Limb (tissue), 2 donors: Measurements from ENCODE around the gene PIBF1.
"Not testable (repeated sequence)": the region's sequence is repeated elsewhere in the genome, so short reads cannot be mapped to it uniquely, and the experiment has no call there.

Experiments
- DNase-seq, 2 donors: peaks; one replicate each; pipeline ENCODE4 v3.0.0-alpha.2; 2016; ENCODE audit errors: extremely low spot score in 2 of 2

PIBF1 gene

DNA sequence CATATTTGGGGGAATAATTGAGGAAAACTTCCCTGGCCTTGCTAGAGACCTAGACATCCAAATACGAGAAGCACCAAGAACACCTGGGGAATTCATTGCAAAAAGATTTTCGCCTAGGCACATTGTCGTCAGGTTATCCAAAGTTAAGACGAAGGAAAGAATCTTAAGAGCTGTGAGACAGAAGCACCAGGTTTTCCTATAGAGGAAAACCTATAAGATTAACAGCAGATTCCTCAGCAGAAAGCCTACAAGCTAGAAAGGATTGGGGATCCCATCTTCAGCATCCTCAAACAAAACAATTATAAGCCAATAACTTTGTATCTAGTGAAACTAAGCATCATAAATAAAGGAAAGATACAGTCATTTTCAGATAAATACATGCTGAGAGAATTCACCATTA is 114.9 kb downstream of the PIBF1 start:
- DNase-seq, result no peak

- not testable (repeated sequence) for DNase-seq
Observed at GRCh38 chr13:72901546-72901945, 119.6 kb downstream of the PIBF1 start.

DNA sequence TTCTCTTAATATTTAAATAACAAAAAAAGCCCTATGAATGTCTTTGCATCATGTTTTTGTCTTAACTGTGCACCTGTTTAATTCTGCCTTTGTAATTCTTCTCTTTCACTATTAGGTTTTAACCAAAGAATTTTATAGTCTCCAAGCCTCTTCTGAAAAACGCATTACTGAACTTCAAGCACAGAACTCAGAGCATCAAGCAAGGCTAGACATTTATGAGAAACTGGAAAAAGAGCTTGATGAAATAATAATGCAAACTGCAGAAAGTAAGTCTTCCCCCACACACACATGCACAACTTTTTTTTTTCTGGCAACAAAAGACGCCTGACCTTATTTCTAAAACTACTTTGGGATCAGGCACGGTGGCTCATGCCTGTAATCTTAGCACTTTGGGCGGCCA is 126.5 kb downstream of the PIBF1 start:
- DNase-seq, result no peak

DNA sequence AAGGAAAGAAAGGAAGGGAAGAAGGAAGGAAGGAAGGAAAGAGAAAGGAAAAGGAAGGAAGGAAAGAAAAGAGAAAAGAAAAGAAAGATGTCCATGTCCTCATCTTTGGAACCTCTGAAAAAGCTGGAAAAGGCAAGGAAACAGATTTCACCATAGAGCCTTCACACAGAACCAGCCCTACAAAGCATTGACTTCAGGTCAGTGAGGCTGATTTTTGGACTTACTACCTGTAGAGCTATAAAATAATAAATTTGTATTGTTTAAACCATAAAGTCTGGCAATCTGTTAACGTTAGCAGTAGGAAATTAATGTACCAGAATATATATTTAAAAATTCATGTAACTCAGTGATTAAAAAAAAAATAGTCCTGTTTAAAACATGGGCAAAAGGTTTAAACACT is 130.0 kb downstream of the PIBF1 start:
- DNase-seq, result no peak

DNA sequence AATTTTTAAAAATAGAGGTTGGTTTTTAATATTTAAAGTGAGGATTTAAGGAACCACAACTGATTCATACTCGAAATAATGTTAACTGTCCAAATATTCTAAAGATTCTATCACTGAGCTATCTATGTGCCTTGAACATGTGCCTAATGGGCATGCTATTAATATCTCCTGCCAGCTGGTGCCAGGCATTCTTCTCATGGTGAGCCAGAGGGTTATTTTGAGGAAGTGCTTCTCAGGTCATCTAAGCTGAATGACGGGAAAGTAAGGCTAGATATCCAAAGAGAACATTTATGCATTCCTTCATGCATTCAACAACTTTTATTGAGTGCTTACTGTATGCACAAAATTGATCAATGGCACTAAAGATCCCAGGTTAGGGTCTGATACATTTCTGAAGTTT is 138.2 kb downstream of the PIBF1 start:
- peak in 1 of 2 donors; percentile 21 for DNase-seq

DNA sequence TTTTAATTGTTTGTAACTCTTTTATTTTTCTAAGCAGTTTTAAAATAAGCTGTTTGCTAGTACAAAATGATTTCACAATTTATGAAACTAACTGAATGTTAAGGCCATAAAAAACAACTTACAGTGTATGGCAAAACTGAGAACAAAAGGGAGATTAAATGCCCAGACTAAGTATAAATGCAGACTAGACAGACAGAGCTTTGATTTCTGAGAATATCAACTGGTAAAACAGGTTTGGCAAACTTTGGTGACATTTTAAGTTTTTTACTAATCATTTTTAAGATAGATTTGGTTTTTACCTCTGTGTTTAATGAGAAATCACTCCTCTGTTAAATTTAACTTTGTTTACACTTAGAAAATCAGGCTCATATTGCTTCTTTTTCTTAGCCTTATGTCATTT is 149.4 kb downstream of the PIBF1 start:
- DNase-seq, result no peak

- no peak for DNase-seq
Observed at GRCh38 chr13:72932250-72932649, 150.3 kb downstream of the PIBF1 start.

DNA sequence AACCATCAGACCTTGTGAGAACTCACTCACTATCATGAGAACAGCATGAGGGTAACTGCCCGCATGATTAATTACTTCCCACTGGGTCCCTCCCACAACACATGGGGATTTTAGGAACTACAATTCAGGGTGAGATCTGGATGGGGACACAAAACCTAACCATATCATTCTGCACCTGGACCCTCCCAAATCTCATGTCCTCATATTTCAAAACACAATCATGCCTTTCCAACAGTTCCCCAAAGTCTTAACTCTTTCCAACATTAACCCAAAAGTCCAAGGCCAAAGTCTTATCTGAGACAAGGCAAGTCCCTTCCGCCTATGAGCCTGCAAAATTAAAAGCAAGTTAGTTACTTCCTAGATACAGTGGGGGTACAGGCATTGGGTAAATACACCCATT is 164.3 kb downstream of the PIBF1 start:
- DNase-seq, result not testable (repeated sequence)

- DNase-seq, result no peak
Observed at GRCh38 chr13:72952529-72953141, 170.7 kb downstream of the PIBF1 start.

GRCh38 chr13:72953391-72953965 is 171.5 kb downstream of the PIBF1 start:
- DNase-seq, result no peak

DNA sequence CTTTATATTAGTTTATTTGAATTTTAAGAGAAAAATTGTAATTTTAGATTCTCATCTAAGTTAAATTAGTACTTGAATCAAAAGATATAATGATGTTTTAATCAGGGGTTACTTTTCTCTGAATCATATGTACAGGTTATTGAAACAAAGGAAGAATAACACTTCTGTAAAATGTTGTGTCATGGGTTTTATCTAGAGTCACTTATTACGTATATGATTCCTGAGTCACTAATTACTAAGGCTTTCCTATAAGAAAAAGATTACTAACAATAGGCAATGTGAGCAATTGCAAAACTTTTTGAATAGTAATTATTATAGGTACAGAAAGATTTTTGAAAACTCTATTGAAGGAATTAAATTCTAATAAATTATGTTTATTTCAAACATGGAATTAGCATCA is 177.7 kb downstream of the PIBF1 start:
- DNase-seq, result no peak

GRCh38 chr13:72960114-72960513 is 178.2 kb downstream of the PIBF1 start:
- no peak for DNase-seq

GRCh38 chr13:72960541-72960940 is 178.6 kb downstream of the PIBF1 start:
- no peak for DNase-seq

DNA sequence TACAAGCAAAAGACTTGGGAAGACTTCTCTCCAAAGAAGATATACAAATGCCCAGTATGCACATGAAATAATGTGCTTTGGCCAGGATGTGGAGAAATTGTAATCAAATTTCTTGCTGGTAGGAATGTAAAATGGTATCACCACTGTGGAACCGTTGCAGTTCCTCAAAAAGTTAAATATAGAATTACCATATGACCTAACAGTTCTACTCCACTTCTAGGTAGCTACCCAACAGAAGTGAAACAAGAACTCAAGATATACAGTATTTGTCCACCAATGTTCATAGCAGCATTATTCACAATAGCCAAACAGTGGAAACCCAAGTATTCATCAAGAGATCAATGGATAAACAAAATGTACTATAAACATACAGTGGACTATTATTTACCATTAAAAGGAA is 181.8 kb downstream of the PIBF1 start:
- DNase-seq, result no peak

- no peak for DNase-seq
Observed at GRCh38 chr13:72970301-72970880, 188.5 kb downstream of the PIBF1 start.

- DNase-seq, result no peak
Observed at GRCh38 chr13:72970956-72971355, 189.0 kb downstream of the PIBF1 start.

DNA sequence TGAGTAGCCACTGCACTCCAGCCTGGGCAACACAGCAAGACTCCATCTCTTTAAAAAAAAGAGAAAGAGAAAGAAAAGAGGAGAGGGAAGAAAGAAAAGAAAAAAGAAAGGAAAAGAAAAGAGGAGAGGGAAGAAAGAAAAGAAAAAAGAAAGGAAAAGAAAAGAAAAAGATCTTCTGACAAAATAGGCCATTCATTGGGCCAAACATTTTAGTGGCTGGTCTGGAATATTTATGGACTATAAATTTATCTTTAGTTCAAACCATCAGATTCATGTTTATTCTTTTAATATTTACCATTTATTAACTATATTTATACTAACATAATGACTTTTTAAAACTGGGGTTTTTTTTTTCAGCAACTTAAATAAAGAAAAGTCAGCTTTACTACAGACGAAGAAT is 191.3 kb downstream of the PIBF1 start:
- no peak for DNase-seq

GRCh38 chr13:72983085-72983768 is 201.3 kb downstream of the PIBF1 start:
- DNase-seq, result no peak

DNA sequence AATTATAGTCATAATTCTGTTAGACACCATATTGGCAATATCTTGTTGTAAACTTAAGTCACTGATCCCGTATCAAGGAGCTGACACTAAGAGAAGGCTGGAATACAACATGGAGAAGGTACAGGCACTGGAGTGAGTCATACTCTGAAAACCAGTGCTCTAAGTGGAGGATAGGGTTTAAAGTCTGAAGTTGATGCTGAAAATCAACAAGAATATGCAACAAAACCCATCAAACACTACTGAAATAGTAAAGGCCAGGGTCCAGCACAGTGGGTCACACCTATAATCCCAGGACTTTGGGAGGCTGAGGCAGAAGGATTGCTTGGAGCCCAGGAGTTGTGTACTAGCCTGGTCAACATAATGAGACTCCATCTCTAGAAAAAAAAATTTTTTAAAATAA is 203.7 kb downstream of the PIBF1 start:
- DNase-seq, result no peak

DNA sequence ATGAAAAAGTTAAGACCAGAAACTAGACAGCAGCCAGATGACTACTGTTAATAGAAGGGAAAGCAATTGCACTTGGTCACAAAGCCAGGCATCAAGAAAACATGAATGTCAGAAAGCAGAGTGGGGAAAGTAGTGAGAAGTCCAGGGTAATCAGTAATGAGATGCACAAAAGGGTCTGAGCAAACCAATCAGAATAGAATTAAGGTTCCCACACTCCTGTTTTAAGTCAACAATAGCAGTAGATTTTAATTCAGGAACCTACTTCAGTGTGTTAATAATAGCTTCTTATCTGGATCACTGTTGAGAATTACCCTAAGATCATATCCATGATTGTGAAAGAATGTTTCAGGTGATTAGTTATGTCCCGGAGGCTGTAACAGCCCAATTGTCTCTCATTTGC is 204.3 kb downstream of the PIBF1 start:
- no peak for DNase-seq

GRCh38 chr13:72990953-72991352 is 209.0 kb downstream of the PIBF1 start:
- DNase-seq, result no peak

DNA sequence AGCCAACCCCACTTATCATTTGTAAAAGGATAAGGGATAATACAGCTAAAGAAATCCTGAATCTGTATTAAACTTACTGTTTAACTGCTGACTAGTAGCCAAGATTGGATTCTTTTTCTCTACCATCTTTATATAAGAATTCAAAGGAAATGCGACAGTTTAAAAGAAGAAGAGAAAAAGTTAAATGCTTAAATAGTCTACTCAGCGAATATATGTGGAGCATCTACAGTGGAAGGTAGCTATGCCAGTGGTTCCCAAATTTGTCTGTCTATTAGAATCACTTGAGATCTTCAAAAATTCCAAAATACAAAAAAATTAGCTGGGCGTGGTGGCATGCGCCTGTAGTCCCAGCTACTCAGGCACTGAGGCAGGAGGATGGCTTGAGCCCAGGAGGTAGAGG is 216.1 kb downstream of the PIBF1 start:
- no peak for DNase-seq
